GM19397 (cell line): ENCODE measurements around the gene MTHFR.

ENCODE experiments used
- ATAC-seq: cut with Tn5 transposase; IDR thresholded peaks from one replicate; pipeline ENCODE4 v1.9.1; 2021; ENCODE audit warnings: mild to moderate bottlenecking, moderate library complexity; ENCODE audit not compliant: unreplicated experiment

MTHFR gene

GRCh38 chr1:11761988-11762406 is 43.8 kb downstream of the MTHFR start, which contains the start of gene C1orf167:
Gene C1orf167 (plus strand): TSS chr1:11762193. CDS start chr1:11764401, 2,208 bp downstream.
- ATAC-seq: no peak

GRCh38 chr1:11761285-11761684 is 44.5 kb downstream of the MTHFR start:
- ATAC-seq: no peak

- no peak for ATAC-seq
Measured at GRCh38 chr1:11759791-11760190, 46.0 kb downstream of the MTHFR start.

GRCh38 chr1:11757047-11757446 is 48.7 kb downstream of the MTHFR start:
- no peak for ATAC-seq

- no peak for ATAC-seq
Measured at GRCh38 chr1:11753555-11754208, 52.1 kb downstream of the MTHFR start.

GRCh38 chr1:11752359-11753088 is 53.2 kb downstream of the MTHFR start:
- ATAC-seq: no peak

GRCh38 chr1:11751087-11751486 is 54.7 kb downstream of the MTHFR start:
- ATAC-seq: no peak

- ATAC-seq: no peak
Measured at GRCh38 chr1:11749996-11750395, 55.8 kb downstream of the MTHFR start.

GRCh38 chr1:11749203-11749689 is 56.5 kb downstream of the MTHFR start:
- no peak for ATAC-seq

GRCh38 chr1:11748294-11749202 is 57.2 kb downstream of the MTHFR start:
- no peak for ATAC-seq

- no peak for ATAC-seq
Measured at GRCh38 chr1:11746795-11747487, 58.8 kb downstream of the MTHFR start.

- ATAC-seq: no peak
Measured at GRCh38 chr1:11746092-11746491, 59.7 kb downstream of the MTHFR start.

- ATAC-seq: no peak
Measured at GRCh38 chr1:11744287-11744686, 61.5 kb downstream of the MTHFR start.

- no peak for ATAC-seq
Measured at GRCh38 chr1:11741919-11742558, 63.7 kb downstream of the MTHFR start.

- ATAC-seq: no peak
Measured at GRCh38 chr1:11741482-11741881, 64.3 kb downstream of the MTHFR start.

- ATAC-seq: no peak
Measured at GRCh38 chr1:11740258-11741192, 65.2 kb downstream of the MTHFR start.

GRCh38 chr1:11738783-11739182 is 67.0 kb downstream of the MTHFR start:
- no peak for ATAC-seq

- no peak for ATAC-seq
Measured at GRCh38 chr1:11738096-11738495, 67.7 kb downstream of the MTHFR start.
